Activated naive CD4-positive, alpha-beta T cell treated with anti-CD3 and anti-CD28 coated beads, Interleukin-2, amount 10 ng/mL, durations not matched to agents 7 days and 5 days (primary cell): Measurements from ENCODE around the gene ZNF416.

Source experiments
- CTCF ChIA-PET: fragments of 350-600 bp; sonication (Branson Sonifier 250); formaldehyde crosslinking; loops from one replicate; lab custom pipeline; 2021; ENCODE audit warnings: antibody characterized with exemption; lab: Charles Lee
- DNase-seq: peaks from one replicate; pipeline ENCODE4 v3.0.0-alpha.2; 2020
- H3K27ac Mint-ChIP-seq: one replicate; pipeline ENCODE4 v1.8.0; 2021; ENCODE audit warnings: mild to moderate bottlenecking, moderate library complexity, mixed read lengths
- H3K27me3 Mint-ChIP-seq: one replicate; pipeline ENCODE4 v1.8.0; 2021; ENCODE audit warnings: mild to moderate bottlenecking, mixed read lengths
- H3K36me3 Mint-ChIP-seq: one replicate; pipeline ENCODE4 v1.8.0; 2021; ENCODE audit warnings: mixed read lengths
- H3K4me1 Mint-ChIP-seq: one replicate; pipeline ENCODE4 v1.8.0; 2021; ENCODE audit warnings: mixed read lengths
- H3K4me3 Mint-ChIP-seq: one replicate; pipeline ENCODE4 v1.8.0; 2021; ENCODE audit warnings: mild to moderate bottlenecking, moderate library complexity, mixed read lengths
- H3K9me3 Mint-ChIP-seq: one replicate; pipeline ENCODE4 v1.8.0; 2021; ENCODE audit warnings: mixed read lengths

ZNF416 gene

GRCh38 chr19:57578487-57579205 is at the start of gene ZNF416:
TSS of gene ZNF416 (minus strand) at chr19:57578911. CDS start at chr19:57578704, 207 bp downstream.
- Mint-ChIP-seq H3K27me3 (peaks cover under 1% of the 10 kb centered on the region), H3K4me1 (peaks cover 28% of the 10 kb centered on the region), H3K9me3 (peaks cover 67% of the 10 kb centered on the region), H3K36me3 (peaks cover 63% of the 10 kb centered on the region), H3K27ac (peak within 1 kb of the TSS; percentile 89), H3K4me3 (peak within 1 kb of the TSS; percentile 76)
- CTCF ChIA-PET, result no interaction called here
- peak; percentile 98 for DNase-seq

GRCh38 chr19:57623091-57623490 is 44.4 kb upstream of the ZNF416 start:
- H3K4me1 Mint-ChIP-seq, result no peaks in the 10 kb centered on the region
- H3K4me3 Mint-ChIP-seq, result no peak overlapping the region
- no peaks in the 10 kb centered on the region for H3K27me3 Mint-ChIP-seq
- H3K9me3 Mint-ChIP-seq, result peaks cover 77% of the 10 kb centered on the region
- CTCF ChIA-PET, result no interaction called here
- no peak overlapping the region for H3K27ac Mint-ChIP-seq
- H3K36me3 Mint-ChIP-seq, result peaks cover 74% of the 10 kb centered on the region
- DNase-seq, result no peak

GRCh38 chr19:57620673-57621348 is 42.1 kb upstream of the ZNF416 start:
- Mint-ChIP-seq H3K27ac (peak overlapping the region; percentile 49), H3K27me3 (no peaks in the 10 kb centered on the region), H3K4me3 (no peak overlapping the region), H3K4me1 (peaks cover under 1% of the 10 kb centered on the region), H3K9me3 (peaks cover 89% of the 10 kb centered on the region), H3K36me3 (peaks cover 93% of the 10 kb centered on the region)
- no peak for DNase-seq
- CTCF ChIA-PET, result no interaction called here

- no peak for DNase-seq
- H3K27ac Mint-ChIP-seq, result peak overlapping the region; percentile 89
- peaks cover 22% of the 10 kb centered on the region for H3K4me1 Mint-ChIP-seq
- H3K27me3 Mint-ChIP-seq, result no peaks in the 10 kb centered on the region
- H3K4me3 Mint-ChIP-seq, result peak overlapping the region; percentile 83
- H3K36me3 Mint-ChIP-seq, result peaks cover 63% of the 10 kb centered on the region
- CTCF ChIA-PET, result no interaction called here
- peaks cover 75% of the 10 kb centered on the region for H3K9me3 Mint-ChIP-seq
These were observed 36.6 kb upstream of the ZNF416 start for GRCh38 chr19:57615346-57615745.

GRCh38 chr19:57613941-57614743 is 35.4 kb upstream of the ZNF416 start, which contains the start of gene ZNF134:
TSS of gene ZNF134 (plus strand) at chr19:57614242. CDS start at chr19:57619469, 5,227 bp downstream.
- peaks cover 51% of the 10 kb centered on the region for H3K36me3 Mint-ChIP-seq
- H3K4me3 Mint-ChIP-seq, result peak within 1 kb of the TSS; percentile 83
- H3K27me3 Mint-ChIP-seq, result no peaks in the 10 kb centered on the region
- DNase-seq, result peak; percentile 95
- CTCF ChIA-PET, result no interaction called here
- peaks cover 22% of the 10 kb centered on the region for H3K4me1 Mint-ChIP-seq
- peaks cover 63% of the 10 kb centered on the region for H3K9me3 Mint-ChIP-seq
- peak within 1 kb of the TSS; percentile 89 for H3K27ac Mint-ChIP-seq

- Mint-ChIP-seq H3K27me3 (no peaks in the 10 kb centered on the region), H3K4me3 (no peak overlapping the region), H3K27ac (no peak overlapping the region), H3K9me3 (peaks cover 60% of the 10 kb centered on the region), H3K4me1 (peaks cover 22% of the 10 kb centered on the region), H3K36me3 (peaks cover 45% of the 10 kb centered on the region)
- DNase-seq, result no peak
- CTCF ChIA-PET, result no interaction called here
These were observed 32.4 kb upstream of the ZNF416 start for GRCh38 chr19:57611113-57611512.

- H3K4me3 Mint-ChIP-seq, result no peak overlapping the region
- H3K27me3 Mint-ChIP-seq, result no peaks in the 10 kb centered on the region
- H3K27ac Mint-ChIP-seq, result no peak overlapping the region
- CTCF ChIA-PET, result no interaction called here
- peaks cover 62% of the 10 kb centered on the region for H3K36me3 Mint-ChIP-seq
- H3K9me3 Mint-ChIP-seq, result peaks cover 65% of the 10 kb centered on the region
- no peaks in the 10 kb centered on the region for H3K4me1 Mint-ChIP-seq
- DNase-seq, result no peak
These were observed 28.2 kb upstream of the ZNF416 start for GRCh38 chr19:57606931-57607330.

GRCh38 chr19:57599761-57600383 is 21.2 kb upstream of the ZNF416 start, which contains the start of gene ZNF530:
TSS of gene ZNF530 (plus strand) at chr19:57599885. CDS start at chr19:57604346, 4,461 bp downstream.
- no peaks in the 10 kb centered on the region for H3K27me3 Mint-ChIP-seq
- H3K36me3 Mint-ChIP-seq, result peaks cover 42% of the 10 kb centered on the region
- CTCF ChIA-PET, result no interaction called here
- peak within 1 kb of the TSS; percentile 82 for H3K27ac Mint-ChIP-seq
- H3K9me3 Mint-ChIP-seq, result peaks cover 61% of the 10 kb centered on the region
- peaks cover 21% of the 10 kb centered on the region for H3K4me1 Mint-ChIP-seq
- peak within 1 kb of the TSS; percentile 83 for H3K4me3 Mint-ChIP-seq
- peak; percentile 93 for DNase-seq

GRCh38 chr19:57599377-57599760 is 20.7 kb upstream of the ZNF416 start:
- peak overlapping the region; percentile 82 for H3K27ac Mint-ChIP-seq
- CTCF ChIA-PET, result no interaction called here
- no peaks in the 10 kb centered on the region for H3K27me3 Mint-ChIP-seq
- H3K4me3 Mint-ChIP-seq, result peak overlapping the region; percentile 83
- H3K9me3 Mint-ChIP-seq, result peaks cover 58% of the 10 kb centered on the region
- H3K4me1 Mint-ChIP-seq, result peaks cover 21% of the 10 kb centered on the region
- no peak for DNase-seq
- H3K36me3 Mint-ChIP-seq, result peaks cover 37% of the 10 kb centered on the region

- peaks cover 77% of the 10 kb centered on the region for H3K9me3 Mint-ChIP-seq
- H3K36me3 Mint-ChIP-seq, result peaks cover 77% of the 10 kb centered on the region
- DNase-seq, result no peak
- CTCF ChIA-PET, result no interaction called here
- H3K4me1 Mint-ChIP-seq, result peaks cover 20% of the 10 kb centered on the region
- H3K27me3 Mint-ChIP-seq, result peaks cover 3% of the 10 kb centered on the region
- H3K27ac Mint-ChIP-seq, result no peak overlapping the region
- H3K4me3 Mint-ChIP-seq, result no peak overlapping the region
These were observed 8.8 kb upstream of the ZNF416 start for GRCh38 chr19:57587529-57587928.

- peak; percentile 95 for DNase-seq
- peak within 1 kb of the TSS; percentile 92 for H3K4me3 Mint-ChIP-seq
- H3K4me1 Mint-ChIP-seq, result peaks cover 29% of the 10 kb centered on the region
- CTCF ChIA-PET, result no interaction called here
- H3K27me3 Mint-ChIP-seq, result peaks cover 3% of the 10 kb centered on the region
- peaks cover 59% of the 10 kb centered on the region for H3K36me3 Mint-ChIP-seq
- H3K27ac Mint-ChIP-seq, result peak within 1 kb of the TSS; percentile 91
- peaks cover 62% of the 10 kb centered on the region for H3K9me3 Mint-ChIP-seq
These were observed 5.1 kb upstream of the ZNF416 start, which contains the start of gene ZIK1 for GRCh38 chr19:57583521-57584416. TSS of gene ZIK1 (plus strand) at chr19:57584145. CDS start at chr19:57584357, 212 bp downstream.

GRCh38 chr19:57583104-57583520 is 4.4 kb upstream of the ZNF416 start:
- H3K9me3 Mint-ChIP-seq, result peaks cover 56% of the 10 kb centered on the region
- H3K27ac Mint-ChIP-seq, result no peak overlapping the region
- H3K4me1 Mint-ChIP-seq, result peaks cover 32% of the 10 kb centered on the region
- H3K4me3 Mint-ChIP-seq, result peak overlapping the region; percentile 92
- no peak for DNase-seq
- CTCF ChIA-PET, result no interaction called here
- H3K27me3 Mint-ChIP-seq, result peaks cover 3% of the 10 kb centered on the region
- peaks cover 57% of the 10 kb centered on the region for H3K36me3 Mint-ChIP-seq

GRCh38 chr19:57576661-57577060 is 2.0 kb downstream of the ZNF416 start:
- Mint-ChIP-seq H3K4me3 (peak overlapping the region; percentile 21), H3K27me3 (no peaks in the 10 kb centered on the region), H3K9me3 (peaks cover 76% of the 10 kb centered on the region), H3K27ac (no peak overlapping the region), H3K36me3 (peaks cover 75% of the 10 kb centered on the region), H3K4me1 (peaks cover 25% of the 10 kb centered on the region)
- CTCF ChIA-PET, result no interaction called here
- DNase-seq, result no peak
